ENCODE results near the gene BHMT2. TPM values are rescaled to one million over a fixed set of nuclear protein-coding genes. Genes with fewer than 3 reads are reported as not detected.

BHMT2 gene
- total RNA-seq, 1 donor from 2014 or later = 4.2 TPM

- H3K4me3 ChIP-seq = no peak overlapping the region
- no peaks in the 10 kb centered on the region for H3K36me3 ChIP-seq
- H3K9me3 ChIP-seq = no peaks in the 10 kb centered on the region
- no peaks in the 10 kb centered on the region for H3K27me3 ChIP-seq
- no peak for TF ChIP-seq CTCF (IDR thresholded peaks at IDR 0.05)
- TF ChIP-seq POLR2A (IDR thresholded peaks at IDR 0.05) = no peak
- TF ChIP-seq POLR2AphosphoS5 (IDR thresholded peaks at IDR 0.05; ENCODE audit: insufficient read depth in 1 of 2, low read depth in 1 of 2) = no peak
- intact Hi-C loops (cut with DNase I) = no loop called here
- peaks cover 10% of the 10 kb centered on the region for H3K4me1 ChIP-seq
- DNase-seq (ENCODE audit: extremely low spot score in 2 of 2) = no peak
- no peak overlapping the region for H3K27ac ChIP-seq
Observed at GRCh38 chr5:79135790-79136553, 66.4 kb downstream of the BHMT2 start.

GRCh38 chr5:79136618-79137017 is 67.1 kb downstream of the BHMT2 start:
- Histone ChIP-seq H3K9me3 (no peaks in the 10 kb centered on the region), H3K4me3 (no peak overlapping the region), H3K27me3 (no peaks in the 10 kb centered on the region), H3K27ac (no peak overlapping the region), H3K36me3 (no peaks in the 10 kb centered on the region), H3K4me1 (peaks cover 10% of the 10 kb centered on the region)
- TF ChIP-seq POLR2AphosphoS5 (IDR thresholded peaks at IDR 0.05; ENCODE audit: insufficient read depth in 1 of 2, low read depth in 1 of 2) = no peak
- no peak for TF ChIP-seq POLR2A (IDR thresholded peaks at IDR 0.05)
- no peak for TF ChIP-seq CTCF (IDR thresholded peaks at IDR 0.05)
- intact Hi-C loops (cut with DNase I) = no loop called here
- DNase-seq (ENCODE audit: extremely low spot score in 2 of 2) = no peak

Other genes starting within 250 kb of the BHMT2 start
- gene ARSB, start 84.5 kb upstream of the BHMT2 start, total RNA-seq = 12.3 TPM
- gene DMGDH, start 93 bp upstream of the BHMT2 start, total RNA-seq = 4.2 TPM
- gene BHMT, start 42.0 kb downstream of the BHMT2 start, total RNA-seq = not detected
- 12.0 TPM for gene JMY, start 166.4 kb downstream of the BHMT2 start, total RNA-seq

All from vagina (tissue), 2 donors.